ENCODE results near the gene COX7B2. TPM values are rescaled to one million over a fixed set of nuclear protein-coding genes. Genes with fewer than 3 reads are reported as not detected.

COX7B2 gene
- total and polyA plus RNA-seq, 9 of the 15 experiments (the other 6 are each of a cell fraction or from before 2014, with no cell fraction given): 0.33 to 3.5 (median 0.67) TPM; not detected in 3

DNA sequence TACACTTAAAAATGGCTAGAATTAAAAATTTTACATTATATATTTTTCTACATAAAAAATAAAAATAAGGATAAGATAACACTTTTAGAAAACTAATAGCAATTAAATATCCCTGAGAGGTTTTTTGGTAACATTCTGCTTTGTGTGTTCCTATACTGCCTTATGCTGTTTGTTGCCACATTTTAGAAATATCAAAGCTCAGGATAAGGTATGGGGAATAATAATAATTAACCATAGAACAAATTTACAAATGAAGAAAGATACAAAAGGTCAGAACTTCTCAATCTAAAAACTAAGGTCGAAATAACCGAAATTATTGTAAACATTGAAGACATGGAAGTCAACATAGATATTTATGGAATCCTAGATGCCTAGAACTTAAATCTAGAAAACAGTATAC lies 71.4 kb downstream of the COX7B2 start:
- intact Hi-C loops (cut with micrococcal nuclease): no loop called here

More for the DNA sequence above, 71.4 kb downstream of the COX7B2 start:
- Histone ChIP-seq H3K27ac (ENCODE audit: extremely low read depth, low read depth, low read length) (no peak overlapping the region), H4K20me1 (replicated peaks; ENCODE audit: control insufficient read depth, insufficient read depth, low read length) (no peaks in the 10 kb centered on the region), H3K4me1 (replicated peaks in 1 of 2; ENCODE audit: control insufficient read depth in 2 of 2, insufficient read depth in 2 of 2, low read length in 2 of 2) (no peaks in the 10 kb centered on the region), H3K27me3 (ENCODE audit: control insufficient read depth in 2 of 2, insufficient read depth in 2 of 2, low read length in 2 of 2) (no peaks in the 10 kb centered on the region), H3K9me1 (ENCODE audit: control insufficient read depth, insufficient read depth, low read length) (no peaks in the 10 kb centered on the region), H3K79me2 (ENCODE audit: control insufficient read depth, insufficient read depth, low read length) (no peaks in the 10 kb centered on the region), H3K9ac (ENCODE audit: insufficient read depth in 1 of 2, low read depth in 2 of 2, low read length in 2 of 2) (no peak overlapping the region), H3K4me2 (ENCODE audit: insufficient read depth, low read length) (no peak overlapping the region), H3K9me3 (replicated peaks; ENCODE audit: control insufficient read depth, insufficient read depth, low read depth, low read length) (no peaks in the 10 kb centered on the region), H3K36me3 (ENCODE audit: control insufficient read depth, insufficient read depth, low read length) (no peaks in the 10 kb centered on the region), H2AFZ (ENCODE audit: low read depth, low read length) (no peak overlapping the region), H3K4me3 (no peak overlapping the region)
- CTCF ChIA-PET (ENCODE audit: low intra/inter-chr PET ratio): interaction anchor here (0.5 kb wide), 1 partner anchor 303 kb away, joined by 3 read pairs; no protein-coding TSS in a partner anchor
- in situ Hi-C loops (cut with MboI): loop anchor here (25.0 kb wide), 1 partner anchor 550 kb away; no protein-coding TSS in a partner anchor
- TF ChIP-seq ZNF717 (CRISPR knock-in tag; IDR thresholded peaks at IDR 0.05): no peak
- no peak for TF ChIP-seq CEBPB (tag; IDR thresholded peaks at IDR 0.05)
- TF ChIP-seq YBX1 (IDR thresholded peaks at IDR 0.05): no peak
- TF ChIP-seq MCM2 (IDR thresholded peaks at IDR 0.05; ENCODE audit: low read depth): no peak
- TF ChIP-seq, protein P1, sequence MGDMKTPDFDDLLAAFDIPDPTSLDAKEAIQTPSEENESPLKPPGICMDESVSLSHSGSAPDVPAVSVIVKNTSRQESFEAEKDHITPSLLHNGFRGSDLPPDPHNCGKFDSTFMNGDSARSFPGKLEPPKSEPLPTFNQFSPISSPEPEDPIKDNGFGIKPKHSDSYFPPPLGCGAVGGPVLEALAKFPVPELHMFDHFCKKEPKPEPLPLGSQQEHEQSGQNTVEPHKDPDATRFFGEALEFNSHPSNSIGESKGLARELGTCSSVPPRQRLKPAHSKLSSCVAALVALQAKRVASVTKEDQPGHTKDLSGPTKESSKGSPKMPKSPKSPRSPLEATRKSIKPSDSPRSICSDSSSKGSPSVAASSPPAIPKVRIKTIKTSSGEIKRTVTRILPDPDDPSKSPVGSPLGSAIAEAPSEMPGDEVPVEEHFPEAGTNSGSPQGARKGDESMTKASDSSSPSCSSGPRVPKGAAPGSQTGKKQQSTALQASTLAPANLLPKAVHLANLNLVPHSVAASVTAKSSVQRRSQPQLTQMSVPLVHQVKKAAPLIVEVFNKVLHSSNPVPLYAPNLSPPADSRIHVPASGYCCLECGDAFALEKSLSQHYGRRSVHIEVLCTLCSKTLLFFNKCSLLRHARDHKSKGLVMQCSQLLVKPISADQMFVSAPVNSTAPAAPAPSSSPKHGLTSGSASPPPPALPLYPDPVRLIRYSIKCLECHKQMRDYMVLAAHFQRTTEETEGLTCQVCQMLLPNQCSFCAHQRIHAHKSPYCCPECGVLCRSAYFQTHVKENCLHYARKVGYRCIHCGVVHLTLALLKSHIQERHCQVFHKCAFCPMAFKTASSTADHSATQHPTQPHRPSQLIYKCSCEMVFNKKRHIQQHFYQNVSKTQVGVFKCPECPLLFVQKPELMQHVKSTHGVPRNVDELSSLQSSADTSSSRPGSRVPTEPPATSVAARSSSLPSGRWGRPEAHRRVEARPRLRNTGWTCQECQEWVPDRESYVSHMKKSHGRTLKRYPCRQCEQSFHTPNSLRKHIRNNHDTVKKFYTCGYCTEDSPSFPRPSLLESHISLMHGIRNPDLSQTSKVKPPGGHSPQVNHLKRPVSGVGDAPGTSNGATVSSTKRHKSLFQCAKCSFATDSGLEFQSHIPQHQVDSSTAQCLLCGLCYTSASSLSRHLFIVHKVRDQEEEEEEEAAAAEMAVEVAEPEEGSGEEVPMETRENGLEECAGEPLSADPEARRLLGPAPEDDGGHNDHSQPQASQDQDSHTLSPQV (IDR thresholded peaks at IDR 0.05): no peak
- POLR2A ChIA-PET: no interaction called here
- FAIRE-seq (no peak), ATAC-seq (no peak), DNase-seq (ENCODE audit: extremely low read depth in 1 of 4, low spot score in 3 of 4) (no peak)
- BruUV-seq (replicated peaks): no TSS peak
- 0% methylated on average over 2 of the region's 2 CpGs for WGBS (ENCODE audit: insufficient coverage, low coverage, missing lambda C conversion rate)
